GM21529 (cell line): ENCODE results near the gene GARRE1.
"Not testable (repeated sequence)": the region's sequence is repeated elsewhere in the genome, so short reads cannot be mapped to it uniquely, and the experiment has no call there.

Experiments used
- ATAC-seq: cut with Tn5 transposase; IDR thresholded peaks from one replicate; pipeline ENCODE4 v1.9.1; 2021; ENCODE audit not compliant: unreplicated experiment

The GARRE1 gene

DNA sequence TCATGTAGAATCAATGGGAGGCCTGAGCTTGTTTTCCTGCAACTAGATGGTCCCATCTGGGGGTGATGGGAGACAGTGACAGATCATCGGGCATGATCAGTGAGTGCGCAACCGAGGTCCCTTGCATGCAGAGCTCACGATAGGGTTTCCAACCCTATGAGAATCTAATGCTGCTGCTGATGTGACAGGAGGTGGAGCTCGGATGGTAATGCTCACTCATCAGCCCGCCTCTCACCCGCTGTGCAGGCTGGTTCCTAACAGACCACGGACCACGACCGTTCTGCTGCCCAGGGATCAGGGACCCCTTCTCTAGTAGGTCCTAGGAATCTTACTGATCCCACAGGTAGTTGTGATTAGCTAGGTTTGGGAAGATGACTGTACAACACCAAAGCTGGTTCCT, 23.5 kb upstream of the GARRE1 start:
- ATAC-seq: no peak

DNA sequence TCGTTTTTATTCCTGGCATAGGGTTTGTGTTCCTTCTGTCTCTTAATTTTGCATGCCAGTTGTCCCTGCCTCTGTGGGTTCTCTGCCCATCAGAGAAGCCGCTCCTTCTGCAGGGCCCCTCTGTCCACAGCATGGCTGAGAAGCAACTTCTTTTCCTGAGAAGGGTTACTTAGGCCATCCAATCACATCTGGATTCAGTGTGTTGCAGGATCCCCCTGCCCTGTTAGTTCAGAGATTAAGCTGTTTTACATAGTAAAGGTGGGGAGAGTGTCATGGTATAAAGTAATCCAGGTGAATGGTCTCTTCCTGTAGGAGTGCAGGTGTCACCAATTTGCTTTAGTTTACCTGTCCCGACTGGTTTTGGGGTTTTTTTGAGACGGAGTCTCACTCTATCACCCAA, 22.9 kb upstream of the GARRE1 start:
- no peak for ATAC-seq

DNA sequence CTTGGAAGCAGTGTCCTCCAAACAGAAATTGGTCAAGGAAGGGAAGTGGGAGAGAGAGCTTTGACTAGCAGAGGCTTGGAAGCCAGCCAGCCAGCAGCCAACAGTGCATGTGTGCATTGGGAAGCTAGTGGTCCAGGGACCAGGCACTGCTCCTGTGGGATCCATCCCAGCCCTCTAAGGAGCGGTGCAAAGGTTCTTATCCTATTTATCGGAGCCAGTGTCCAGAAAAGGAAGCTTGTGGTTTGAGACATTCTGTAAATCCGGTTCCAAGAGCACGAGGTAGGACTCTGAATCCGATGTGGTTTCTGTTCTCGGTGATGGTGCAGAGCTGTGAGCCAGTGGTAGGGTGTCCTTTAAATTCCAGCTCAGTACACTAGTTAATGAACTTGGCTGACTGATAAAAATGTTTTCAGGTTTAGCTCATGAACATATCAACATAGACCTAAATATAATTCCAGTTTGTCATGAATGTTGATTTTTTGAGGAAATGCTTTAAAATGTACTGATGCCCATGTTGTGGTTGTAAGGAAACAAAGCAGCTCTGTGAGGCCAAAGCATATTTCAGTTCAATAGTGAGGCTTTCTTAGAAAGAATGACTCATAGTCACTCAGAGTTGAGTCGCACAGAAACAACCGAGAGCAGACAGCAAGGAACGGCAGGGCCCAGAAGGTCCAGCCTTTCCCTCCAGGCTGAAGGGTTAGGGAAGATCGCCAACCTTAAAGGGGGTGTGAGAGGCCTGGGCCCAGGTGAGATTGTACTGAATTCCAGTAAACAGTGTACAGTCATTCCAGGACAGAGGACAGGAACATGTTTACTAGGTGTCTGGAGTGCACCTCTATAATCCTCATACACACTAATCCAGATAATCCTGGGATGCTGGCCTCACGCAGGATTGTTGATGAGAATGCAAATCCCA, 21.5 kb upstream of the GARRE1 start:
- ATAC-seq: peak; percentile 66

DNA sequence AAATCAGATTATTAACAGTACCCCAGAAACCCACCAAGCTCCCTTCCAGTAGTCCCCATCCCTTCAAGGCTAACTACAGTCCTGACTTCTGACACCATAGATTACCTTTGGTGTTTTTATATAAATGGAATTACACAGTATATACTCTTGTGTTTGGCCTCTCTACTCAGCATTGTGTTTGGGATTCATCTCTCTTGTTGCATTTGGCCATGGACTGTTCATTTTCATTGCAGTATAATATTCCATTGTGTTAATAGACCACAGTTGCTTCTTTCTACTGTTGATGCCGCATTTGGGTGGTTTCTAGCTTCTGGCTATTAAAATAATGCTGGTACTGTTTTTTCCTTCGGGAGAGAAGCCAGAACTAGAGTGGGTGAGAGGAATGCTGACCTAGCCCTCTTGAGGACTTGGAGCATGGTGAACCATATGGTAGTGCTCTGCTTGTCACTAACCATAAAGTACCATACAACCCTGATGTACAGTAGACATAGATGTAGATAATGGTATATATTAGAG, 18.9 kb upstream of the GARRE1 start:
- ATAC-seq: no peak

DNA sequence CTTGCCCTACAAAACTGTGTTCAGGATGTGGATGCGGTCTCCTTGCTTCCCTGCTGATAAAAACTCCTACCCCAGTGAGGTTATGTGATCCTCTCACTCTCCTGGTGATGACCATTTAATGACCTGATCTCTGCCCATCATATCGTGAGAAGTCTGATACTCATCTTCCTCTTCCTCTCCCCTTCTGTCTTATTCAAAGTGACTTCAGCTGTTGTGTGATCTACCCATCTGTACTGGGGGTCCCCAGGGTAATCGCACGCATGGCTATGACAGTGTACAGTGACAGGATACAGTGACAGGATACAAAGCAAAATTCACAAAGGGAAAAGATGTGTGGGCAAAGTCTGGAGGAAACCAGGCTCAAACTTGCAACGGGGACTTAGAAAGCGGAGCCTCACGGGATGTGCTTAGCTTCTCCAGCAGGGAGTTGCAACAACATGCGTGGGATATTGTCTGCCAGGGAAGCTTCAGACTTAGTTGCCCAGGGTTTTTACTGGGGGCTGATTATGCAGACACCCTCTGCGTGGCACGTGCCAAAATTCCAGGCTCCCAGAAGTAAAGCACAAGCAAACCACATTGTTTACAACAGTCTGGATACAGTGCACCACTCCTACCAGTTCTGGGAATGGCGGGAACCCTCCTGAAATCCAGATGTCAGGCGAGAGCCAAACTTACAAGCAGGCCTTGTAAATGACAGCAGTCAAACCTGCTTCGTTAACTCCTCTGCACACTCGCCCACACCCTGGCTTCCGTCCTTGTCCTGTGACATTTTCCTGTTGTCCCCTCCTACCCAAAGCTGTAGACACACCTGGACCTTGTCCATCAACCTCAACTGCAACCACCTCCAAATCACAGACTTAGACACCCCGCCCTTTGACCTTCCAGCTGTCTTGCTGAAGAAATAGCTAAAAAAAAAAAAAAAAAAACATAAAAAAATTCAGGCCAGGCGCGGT, 18.0 kb upstream of the GARRE1 start:
- no peak for ATAC-seq

DNA sequence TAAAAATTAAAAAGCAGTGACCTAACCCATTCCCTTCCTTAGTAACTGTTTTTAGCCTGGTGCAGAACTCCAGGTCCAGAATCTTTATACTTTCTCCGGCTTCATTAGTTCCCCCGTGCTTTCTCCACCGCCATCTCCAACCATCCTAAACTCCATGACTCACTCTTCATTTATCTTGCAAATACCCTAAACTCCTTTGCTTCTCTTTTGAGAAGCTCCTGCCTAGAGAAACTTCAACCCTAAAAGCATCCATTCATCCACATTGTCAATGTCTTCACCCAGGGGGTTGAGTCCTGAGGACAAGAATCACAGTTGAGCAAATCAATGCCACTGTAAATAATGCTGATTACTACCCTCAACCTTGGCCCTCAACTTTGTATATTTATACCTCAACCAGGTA, 17.1 kb upstream of the GARRE1 start:
- no peak for ATAC-seq

DNA sequence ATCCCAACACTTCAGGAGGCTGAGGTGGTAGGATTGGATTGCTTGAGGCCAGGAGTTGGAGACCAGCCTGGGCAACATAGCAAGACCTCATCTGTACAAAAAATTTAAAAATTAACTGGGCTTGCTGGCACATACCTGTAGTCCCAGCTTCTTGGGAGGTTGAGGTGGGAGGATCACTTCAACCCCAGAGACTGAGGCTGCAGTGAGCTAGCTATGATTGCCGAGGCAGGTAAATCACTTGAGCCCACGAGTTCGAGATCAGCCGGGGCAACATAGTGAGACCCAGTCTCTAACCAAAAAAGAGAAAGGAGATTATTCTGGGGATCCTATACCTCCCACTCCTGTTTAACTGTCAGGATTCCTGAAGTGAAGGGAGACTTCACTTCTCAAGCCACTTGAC, 16.4 kb upstream of the GARRE1 start:
- no peak for ATAC-seq

DNA sequence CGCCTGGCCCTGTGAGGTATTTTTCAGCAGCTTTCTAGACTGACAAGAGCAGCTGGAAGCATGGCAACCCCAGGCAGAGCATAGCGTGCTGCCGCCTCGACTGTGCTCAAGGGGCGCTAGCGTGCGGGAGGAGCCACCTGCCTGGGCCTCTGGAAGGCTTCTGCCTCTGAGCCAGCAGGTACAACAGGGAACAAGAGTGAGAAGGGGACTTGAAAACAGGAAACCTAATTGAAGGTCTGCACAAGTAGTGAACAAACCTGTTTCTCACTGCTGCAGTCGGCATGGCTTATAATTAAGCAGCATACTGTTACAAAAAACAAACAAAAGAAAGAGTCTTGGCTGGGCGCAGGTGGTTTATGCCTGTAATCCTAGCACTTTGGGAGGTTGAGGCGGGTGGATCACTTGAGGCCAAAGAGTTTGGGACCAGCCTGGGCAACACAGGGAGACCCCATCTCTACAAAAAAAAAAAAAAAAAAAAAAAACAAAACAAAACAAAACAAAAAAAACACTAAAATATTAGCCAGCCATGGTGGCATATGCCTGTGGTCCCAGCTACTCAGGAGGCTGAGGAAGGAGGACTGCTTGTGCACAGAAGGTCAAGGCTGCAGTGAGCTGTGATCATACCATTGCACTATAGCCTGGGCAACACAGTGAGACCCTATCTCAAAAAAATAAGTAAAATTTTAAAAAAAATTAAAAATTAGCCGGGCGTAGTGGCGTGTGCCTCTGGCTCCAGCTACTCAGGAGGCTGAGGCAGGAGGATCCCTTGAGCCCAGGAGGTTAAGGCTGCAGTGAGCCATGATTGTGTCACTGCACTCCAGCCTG, 12.6 kb upstream of the GARRE1 start:
- no peak for ATAC-seq

DNA sequence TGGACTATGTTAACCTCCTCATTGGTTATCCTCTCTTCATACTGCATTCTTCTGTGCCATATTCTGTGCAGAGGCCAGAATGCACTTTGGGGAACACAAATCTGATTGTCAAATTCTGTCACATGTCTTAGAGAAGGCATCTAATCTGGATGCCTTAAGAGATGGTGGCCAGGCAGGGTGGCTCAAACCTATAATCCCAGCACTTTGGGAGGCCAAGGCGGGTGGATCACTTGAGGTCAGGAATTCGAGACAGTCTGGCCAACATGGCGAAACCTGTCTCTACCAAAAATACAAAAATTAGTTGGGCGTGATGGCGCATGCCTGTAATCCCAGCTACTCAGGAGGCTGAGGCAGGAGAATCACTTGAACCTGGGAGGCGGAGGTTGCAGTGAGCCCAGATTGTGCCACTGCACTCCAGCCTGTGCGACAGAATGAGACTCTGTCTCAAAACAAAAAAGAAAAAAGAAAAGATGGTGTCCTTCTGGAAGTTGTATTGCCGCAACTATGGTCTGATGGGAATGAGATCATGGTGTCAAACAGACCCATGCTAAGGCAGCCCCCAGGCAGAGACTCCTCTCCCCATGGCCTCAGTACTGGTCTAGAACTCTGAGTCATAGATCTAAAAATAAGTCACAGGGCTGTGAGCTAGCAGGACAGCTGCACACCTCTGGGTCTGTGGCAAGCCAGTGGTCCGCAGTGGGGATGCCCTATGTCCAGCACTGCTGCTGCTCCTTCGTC, 11.0 kb upstream of the GARRE1 start:
- not testable (repeated sequence) for ATAC-seq

DNA sequence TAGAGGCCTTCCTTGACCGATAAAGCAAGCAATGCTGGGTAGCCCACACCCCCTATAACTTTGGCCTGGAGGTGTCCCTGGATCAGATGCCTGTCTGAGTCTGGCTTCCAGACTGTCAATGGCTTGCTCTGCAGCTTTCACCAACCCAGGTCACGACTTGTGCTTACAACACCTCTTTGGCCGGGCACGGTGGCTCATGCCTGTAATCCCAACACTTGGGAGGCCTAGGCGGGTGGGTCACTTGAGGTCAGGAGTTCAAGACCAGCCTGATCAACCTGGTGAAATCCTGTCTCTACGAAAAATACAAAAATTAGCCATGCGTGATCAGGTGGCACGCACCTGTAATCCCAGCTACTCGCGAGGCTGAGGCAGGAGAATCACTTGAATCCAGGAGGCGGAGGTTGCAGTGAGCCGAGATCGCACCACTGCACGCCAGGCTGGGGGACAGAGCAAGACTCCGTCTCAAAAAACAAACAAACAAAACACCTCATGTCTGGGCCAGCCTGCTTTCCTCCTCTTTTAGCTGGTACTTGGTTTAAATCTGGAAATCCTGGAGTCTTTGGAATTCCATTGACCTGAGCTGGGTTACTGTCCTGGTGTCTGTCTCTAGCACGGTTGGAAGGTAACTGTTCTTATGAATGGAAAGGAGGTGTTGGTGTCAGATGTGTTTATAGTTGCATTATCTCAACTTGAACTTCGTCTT, 10.3 kb upstream of the GARRE1 start:
- ATAC-seq: no peak

DNA sequence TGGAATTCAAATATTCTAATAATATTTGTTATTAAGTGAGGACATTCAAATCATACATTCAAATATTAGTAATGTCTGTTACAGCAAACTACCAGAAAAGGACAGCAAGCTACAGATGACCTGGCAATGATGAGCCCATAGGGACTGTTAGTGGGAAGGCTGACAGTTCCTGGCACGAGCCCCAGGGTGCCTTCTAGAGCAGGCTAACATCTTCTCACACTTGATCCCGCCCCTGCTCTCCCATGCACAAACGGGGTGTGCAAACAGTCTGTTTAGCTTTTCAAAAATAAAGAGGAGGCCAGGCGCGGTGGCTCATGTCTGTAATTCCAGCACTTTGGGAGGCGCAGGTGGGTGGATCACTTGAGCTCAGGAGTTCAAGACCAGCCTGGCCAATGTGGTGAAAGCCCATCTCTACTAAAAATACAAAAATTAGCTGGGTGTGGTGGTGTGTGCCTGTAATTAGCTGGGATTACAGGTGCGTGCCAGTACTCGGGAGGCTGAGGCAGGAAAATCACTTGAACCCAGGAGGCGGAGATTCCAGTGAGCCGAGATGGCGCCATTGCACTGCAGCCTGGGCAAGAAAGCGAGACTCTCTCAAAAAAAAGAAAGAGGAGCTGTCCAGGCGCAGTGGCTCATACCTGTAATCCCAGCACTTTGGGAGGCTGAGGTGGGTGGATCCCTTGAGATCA, 9.6 kb upstream of the GARRE1 start:
- no peak for ATAC-seq

DNA sequence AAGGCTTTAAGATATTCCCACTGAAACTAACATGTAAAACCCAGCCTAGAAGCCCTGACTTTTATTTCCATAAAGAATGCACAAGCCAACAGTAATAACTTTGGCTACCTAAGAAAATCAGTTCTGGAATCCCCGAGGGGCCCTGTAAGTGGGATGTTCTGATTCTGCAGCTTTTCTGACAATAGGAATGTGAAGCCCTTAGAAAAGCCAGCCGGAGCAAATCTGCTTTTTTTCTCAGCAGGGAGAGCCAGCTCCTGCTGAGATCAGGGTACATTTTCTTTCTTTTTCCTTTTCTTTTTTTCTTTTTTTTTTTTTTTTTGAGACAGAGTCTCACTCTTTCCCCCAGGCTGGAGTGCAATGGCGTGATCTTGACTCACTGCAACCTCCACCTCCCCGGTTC, 8.0 kb upstream of the GARRE1 start:
- no peak for ATAC-seq

DNA sequence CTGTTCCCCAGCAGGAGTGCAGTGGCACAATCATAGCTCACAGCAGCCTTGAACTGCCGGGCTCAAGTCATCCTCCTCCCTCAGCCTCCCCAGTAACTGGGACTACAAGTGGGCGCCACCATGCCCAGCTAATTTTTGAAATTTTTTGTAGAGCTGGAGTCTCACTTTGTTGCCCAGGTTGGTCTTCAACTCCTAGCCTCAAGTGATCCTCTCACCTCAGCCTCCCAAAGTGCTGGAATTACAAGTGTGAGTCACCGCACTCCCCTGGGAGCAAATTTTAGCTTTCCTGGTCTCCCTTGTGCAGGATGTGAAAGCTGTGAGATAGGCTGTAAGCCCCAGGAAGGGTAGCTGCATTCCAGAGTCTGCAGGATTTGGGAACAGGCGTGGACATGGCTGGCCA, 5.4 kb upstream of the GARRE1 start:
- no peak for ATAC-seq

DNA sequence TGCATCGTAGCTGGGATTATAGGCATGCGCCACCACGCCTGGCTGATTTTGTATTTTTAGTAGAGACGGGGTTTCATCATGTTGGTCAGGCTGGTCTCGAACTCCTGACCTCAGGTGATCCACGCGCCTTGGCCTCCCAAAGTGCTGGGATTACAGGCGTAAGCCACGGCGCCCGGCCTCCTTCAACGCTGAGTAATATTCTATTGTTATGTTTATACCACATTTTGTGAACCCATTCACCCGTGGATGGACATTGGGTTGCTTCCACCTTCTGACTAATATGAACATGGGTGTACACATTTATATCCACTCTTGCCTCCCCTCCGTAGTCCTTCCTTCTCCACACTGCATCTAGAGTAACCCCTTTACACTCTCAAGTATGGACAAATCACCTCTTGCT, 1.2 kb upstream of the GARRE1 start:
- ATAC-seq: not testable (repeated sequence)

DNA sequence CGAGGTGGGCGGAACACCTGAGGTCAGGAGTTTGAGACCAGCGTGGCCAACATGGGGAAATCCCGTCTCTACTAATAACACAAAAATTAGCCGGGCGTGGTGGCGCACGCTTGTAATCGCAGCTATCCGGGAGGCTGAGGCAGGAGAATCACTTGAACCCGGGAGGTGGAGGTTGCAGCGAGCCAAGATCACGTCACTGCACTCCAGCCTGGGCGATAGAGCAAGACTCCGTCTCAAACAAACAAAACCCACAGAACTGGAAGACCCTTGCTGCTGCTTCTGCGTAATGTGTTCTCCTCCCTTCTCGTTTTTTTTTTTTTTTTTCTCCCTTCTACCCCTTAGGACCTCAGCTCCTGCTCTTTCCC, 691 bp upstream of the GARRE1 start:
- ATAC-seq: not testable (repeated sequence)

DNA sequence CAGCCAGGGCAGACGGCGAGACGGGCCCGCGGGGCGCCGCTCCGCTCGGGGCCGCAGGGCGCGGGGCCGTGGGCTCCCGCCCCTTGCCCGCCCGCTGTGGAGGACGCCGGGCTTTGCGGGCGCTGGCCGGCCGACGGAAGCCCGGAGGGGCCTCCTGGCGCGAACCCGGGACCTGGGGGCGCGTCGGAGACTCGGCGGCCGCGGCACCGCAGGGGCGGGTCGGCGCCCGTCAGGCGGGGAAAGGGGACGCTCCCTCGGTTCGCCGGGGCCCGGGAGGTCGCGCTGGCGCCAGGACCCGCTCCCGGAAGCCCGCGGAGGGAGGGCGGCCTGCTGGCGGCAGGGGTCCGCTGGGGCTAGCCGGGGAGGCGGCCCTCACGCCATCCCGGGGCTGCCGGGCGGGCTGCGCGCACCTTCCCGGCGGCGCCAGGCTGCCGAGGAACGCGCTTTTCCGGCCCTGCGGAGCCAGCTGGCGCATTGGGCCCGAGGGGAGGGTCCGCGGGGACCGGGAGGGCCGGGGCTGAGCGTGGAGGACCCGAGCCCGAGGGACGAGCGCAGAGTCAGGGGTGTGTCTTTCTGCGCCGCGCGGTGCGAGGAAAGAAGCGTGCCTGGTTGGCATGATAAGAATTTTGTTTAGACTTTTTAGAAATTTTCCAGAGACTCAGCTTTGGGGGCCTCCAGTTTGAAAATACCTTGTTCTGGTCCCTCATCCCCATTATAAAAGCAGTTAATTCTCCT, 511 bp downstream of the GARRE1 start:
- ATAC-seq: peak; percentile 39

DNA sequence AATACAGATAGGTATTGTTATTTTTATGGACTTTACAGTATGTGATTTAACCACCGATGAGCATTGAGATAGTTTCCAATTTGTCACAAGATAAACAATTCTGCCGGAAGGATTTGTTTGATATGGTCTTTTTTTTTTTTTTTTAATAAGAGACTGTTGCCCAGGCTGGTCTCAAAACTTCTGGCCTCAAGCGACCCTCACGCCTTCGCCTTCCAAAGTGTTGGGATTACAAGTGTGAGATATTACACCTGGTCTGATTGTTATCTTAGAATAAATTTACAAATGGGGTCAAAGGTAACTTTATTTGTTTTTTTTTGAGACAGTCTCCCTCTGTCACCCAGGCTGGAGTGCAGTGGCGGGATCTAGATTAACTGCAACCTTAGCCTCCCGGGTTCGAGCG, 1.2 kb downstream of the GARRE1 start:
- no peak for ATAC-seq

DNA sequence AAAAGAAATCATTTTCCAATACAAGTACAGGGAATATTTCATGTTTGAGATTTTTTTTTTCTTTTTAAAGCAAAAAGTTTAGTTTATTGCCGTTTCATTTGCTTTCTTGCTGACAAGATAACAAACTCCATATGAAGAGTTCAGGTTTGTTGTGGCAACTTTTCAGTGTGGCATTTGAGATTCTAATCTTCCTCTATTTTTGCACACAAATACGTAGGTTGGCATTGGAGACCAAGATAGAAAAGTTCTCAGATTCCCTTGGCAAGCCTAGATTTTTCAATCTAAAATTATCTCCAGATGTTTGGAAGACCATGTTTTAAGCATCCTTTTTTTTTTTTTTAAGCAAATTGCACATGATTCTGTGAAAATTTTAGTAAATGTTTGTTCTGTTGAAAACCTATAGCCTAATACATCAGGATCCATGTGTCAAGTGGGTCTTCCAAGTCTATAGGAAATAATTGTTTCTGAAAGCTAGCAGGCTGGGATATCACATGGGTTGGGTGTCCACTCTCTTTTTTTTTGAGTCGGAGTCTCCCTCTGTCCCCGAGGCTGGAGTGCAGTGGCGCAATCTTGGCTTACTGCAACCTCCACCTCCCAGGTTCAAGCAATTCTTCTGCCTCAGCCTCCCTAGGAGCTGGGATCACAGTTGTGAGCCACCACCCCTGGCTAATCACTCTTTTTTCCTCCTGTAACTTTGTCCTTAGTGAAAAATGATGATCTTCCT, 2.6 kb downstream of the GARRE1 start:
- no peak for ATAC-seq
